OCI-M2 (cell line): Measurements from ENCODE around the gene VIL1.

ENCODE experiments used
- DNase-seq: peaks from one replicate; lab custom pipeline; 2025; ENCODE audit not compliant: unreplicated experiment; lab: John Stamatoyannopoulos, UW

VIL1 gene

DNA sequence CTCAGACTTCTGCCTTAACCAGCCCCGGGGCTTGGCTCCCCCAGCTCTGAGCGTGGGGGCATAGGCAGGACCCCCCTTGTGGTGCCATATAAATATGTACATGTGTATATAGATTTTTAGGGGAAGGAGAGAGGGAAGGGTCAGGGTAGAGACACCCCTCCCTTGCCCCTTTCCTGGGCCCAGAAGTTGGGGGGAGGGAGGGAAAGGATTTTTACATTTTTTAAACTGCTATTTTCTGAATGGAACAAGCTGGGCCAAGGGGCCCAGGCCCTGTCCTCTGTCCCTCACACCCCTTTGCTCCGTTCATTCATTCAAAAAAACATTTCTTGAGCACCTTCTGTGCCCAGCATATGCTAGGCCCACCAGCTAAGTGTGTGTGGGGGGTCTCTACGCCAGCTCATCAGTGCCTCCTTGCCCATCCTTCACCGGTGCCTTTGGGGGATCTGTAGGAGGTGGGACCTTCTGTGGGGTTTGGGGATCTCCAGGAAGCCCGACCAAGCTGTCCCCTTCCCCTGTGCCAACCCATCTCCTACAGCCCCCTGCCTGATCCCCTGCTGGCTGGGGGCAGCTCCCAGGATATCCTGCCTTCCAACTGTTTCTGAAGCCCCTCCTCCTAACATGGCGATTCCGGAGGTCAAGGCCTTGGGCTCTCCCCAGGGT is 13.7 kb upstream of the VIL1 start:
- no peak for DNase-seq

GRCh38 chr2:218405746-218406208 is 13.1 kb upstream of the VIL1 start:
- no peak for DNase-seq

GRCh38 chr2:218406209-218406948 is 12.5 kb upstream of the VIL1 start:
- peak; percentile 72 for DNase-seq

GRCh38 chr2:218406949-218407618 is 11.8 kb upstream of the VIL1 start:
- peak; percentile 30 for DNase-seq

GRCh38 chr2:218407717-218408116 is 11.2 kb upstream of the VIL1 start:
- no peak for DNase-seq

- DNase-seq: no peak
Observed at GRCh38 chr2:218418321-218418716, 604 bp upstream of the VIL1 start.

GRCh38 chr2:218419630-218420216 is 800 bp downstream of the VIL1 start:
- no peak for DNase-seq

DNA sequence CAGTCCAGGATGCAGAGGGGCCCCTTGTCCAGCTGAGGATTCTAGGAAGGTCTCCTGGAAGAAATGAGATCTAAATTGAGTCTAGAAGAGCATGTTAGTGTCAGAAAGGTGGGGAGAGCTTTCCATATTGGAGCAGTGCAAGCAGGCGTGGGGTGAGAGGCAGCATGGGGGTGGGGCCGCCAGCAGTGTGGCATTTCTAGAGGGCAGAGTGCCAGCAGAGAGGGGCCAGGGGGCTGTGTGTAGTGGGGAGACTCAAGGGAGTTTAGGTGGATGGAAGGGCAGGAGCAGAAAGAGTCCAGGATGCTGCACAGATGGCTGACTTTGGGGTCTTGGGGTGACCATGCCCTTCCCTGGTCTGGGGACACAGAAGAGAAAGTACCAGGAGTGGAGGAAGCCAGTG is 2.1 kb downstream of the VIL1 start:
- no peak for DNase-seq

DNA sequence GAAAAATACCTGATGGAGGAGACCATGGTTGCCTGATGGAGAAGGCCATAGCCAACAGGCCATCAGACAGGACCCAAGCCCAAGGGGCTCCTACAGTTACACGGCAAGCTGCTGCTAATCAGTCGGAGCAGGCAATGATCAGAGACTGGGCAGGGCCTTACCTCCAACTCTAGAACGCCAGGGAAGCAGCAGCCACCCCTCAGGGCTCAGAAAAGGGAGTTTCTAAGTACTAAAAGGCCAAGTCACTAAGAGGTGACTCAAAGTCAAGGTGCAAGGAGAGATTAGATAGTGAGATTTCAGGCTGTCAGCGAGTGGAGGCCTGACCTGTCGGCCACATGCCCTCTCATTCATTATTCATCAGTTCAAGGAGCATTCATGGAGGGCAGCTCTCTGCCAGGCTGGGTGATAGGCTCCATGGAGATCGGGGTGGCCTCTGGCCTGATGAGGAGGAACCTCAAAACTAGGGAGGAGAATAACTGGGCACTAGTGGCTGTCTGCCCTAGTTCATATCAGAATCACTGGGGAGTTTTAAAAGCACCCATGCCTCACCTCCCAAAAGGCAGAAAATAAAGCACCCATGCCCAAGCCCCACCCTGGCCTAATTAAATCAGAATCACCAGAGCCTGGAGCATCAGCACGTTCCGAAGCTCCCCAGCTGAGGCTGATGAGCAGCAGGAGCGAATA is 3.6 kb downstream of the VIL1 start:
- DNase-seq: no peak

DNA sequence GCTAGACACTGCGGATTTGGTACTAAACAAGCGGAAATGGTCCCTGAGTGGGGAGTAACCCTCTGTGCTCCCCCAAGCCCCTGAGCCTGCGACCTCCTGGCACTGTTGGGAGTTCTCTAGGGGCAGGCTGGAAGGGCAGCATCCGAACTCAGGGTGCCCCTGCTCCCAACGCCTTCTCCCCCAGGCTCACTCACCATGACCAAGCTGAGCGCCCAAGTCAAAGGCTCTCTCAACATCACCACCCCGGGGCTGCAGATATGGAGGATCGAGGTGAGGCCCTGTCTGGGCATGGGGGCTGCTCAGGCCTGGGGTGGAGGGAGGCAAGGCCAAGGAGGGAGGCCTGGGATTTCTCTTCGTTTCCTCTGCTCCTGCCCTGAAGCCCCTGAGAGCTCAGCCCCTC is 4.7 kb downstream of the VIL1 start:
- DNase-seq: no peak

- DNase-seq: no peak
Observed at GRCh38 chr2:218425531-218425930, 6.6 kb downstream of the VIL1 start.

GRCh38 chr2:218427741-218428140 is 8.8 kb downstream of the VIL1 start:
- no peak for DNase-seq

DNA sequence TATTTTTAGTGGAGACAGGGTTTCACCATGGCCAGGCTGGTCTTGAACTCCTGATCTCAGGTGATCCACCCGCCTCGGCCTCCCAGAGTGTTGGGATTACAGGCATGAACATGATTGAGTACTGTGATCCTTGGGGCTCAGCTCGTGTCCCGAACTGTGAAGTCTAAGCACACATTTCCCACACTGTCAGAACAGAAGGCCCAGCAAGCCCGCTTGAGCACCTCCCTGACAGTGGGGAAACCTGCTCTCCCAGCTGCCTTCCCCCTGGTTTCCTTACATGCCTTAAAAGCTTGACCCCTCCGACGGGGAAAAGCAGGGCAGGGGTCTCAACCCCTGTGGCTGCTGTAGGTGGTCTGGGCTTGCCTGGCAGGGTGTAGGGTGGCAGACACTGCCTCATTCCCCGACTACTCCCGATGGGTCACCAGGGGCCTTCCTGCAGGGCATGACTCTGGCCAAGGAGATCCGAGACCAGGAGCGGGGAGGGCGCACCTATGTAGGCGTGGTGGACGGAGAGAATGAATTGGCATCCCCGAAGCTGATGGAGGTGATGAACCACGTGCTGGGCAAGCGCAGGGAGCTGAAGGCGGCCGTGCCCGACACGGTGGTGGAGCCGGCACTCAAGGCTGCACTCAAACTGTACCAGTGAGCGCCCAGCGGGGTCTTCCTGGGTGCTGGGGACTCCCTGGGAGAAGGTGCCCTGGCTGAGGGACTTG is 10.1 kb downstream of the VIL1 start:
- DNase-seq: no peak

DNA sequence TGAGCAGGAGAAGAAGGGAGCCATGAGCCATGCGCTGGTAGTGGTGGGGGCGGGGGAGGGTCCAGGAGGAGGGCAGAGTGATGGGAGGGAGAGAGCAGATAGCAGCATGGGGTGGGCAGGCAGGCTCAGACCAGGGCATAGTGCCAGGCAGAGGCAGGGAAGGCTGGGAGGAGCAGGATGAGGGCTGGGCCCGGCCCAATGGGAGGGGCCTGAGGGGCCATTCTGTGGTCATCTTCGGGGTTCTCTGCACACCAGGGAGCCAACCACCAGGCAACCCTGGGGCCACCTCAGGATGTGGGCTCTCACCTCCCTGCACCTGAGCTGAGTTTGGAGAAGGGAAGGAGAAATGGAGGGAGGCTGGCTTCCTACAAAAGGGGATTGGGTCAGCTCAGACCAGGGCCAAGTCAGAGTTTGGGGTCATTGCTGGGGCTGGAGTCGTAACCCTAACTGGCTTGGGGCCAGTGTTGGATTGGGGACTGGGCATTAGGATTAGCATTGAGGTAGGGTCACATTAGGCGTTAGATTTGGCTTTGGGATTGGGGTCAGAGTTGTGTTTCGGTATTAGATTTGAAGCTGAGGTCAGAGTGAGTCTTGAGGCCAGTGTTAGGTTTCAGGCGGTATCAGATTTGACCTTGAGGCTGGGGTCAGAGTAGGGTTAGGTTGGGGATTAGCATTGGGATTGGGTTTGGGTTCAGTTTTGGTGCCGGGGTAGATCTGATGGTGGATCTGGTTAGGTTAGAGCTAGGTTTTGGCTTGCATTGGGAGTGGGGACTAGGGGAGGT is 11.2 kb downstream of the VIL1 start:
- DNase-seq: no peak

DNA sequence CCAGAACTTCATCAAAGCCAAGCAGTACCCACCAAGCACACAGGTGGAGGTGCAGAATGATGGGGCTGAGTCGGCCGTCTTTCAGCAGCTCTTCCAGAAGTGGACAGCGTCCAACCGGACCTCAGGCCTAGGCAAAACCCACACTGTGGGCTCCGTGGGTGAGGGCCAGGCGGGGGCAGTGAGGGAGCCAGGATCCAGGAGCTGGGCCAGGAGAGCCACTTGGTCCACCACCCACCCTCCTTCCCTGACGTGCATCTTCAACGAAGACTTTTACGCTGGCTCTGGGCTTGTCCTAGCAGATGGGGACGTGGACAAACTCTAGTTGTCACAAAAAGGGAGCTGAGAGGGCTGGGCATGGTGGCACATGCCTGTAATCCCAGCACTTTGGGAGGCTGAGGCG is 11.8 kb downstream of the VIL1 start:
- no peak for DNase-seq

- no peak for DNase-seq
Observed at GRCh38 chr2:218431878-218432277, 13.0 kb downstream of the VIL1 start.

GRCh38 chr2:218432676-218433365 is 13.9 kb downstream of the VIL1 start:
- DNase-seq: no peak

DNA sequence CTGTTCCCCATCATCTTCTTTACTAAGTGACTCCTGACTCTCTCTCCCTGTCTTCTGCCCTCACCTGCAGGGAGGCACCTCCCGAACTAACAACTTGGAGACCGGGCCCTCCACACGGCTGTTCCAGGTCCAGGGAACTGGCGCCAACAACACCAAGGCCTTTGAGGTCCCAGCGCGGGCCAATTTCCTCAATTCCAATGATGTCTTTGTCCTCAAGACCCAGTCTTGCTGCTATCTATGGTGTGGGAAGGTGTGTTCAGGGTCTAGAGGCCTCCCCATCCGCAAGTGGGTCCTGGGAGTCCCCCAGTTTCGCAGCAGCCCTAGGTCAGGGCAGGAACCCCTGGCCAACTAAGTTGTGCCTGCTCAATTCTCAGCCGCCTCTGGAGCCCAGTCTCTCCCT is 15.5 kb downstream of the VIL1 start:
- no peak for DNase-seq
